ENCODE data around the gene HAUS3. TPM values are rescaled to one million over a fixed set of nuclear protein-coding genes. Genes with fewer than 3 reads are reported as not detected.

The HAUS3 gene
- total and polyA plus RNA-seq, 10 of the 15 experiments (the other 5 are each of a cell fraction or from before 2014, with no cell fraction given) = 4.2 to 23.9 (median 12.3) TPM

GRCh38 chr4:2256781-2257191 lies 14.9 kb upstream of the HAUS3 start:
- POLR2A ChIA-PET = interaction anchor here (1.0 to 1.4 kb wide), 3 partner anchors 15 to 162 kb away, joined by 3 to 9 read pairs (median 3); partner anchors contain the start of genes CFAP99, HAUS3, POLN and ZFYVE28
- FAIRE-seq = no peak
- CTCF ChIA-PET = interaction anchor here (1.1 kb wide), 1 partner anchor 16 kb away, joined by 4 read pairs; no protein-coding TSS in a partner anchor
- TF ChIP-seq IKZF2 (IDR thresholded peaks at IDR 0.05) (peak; percentile 26 to 45; a peak in 2 of 4 replicates), POLR2AphosphoS2 (IDR thresholded peaks at IDR 0.05; ENCODE audit: low read depth, low read length) (no peak), HDAC6 (IDR thresholded peaks at IDR 0.05; ENCODE audit: unreplicated experiment) (no peak), CHD2 (IDR thresholded peaks at IDR 0.05; ENCODE audit: borderline replicate concordance, low read depth, low read length) (peak; percentile 41; the same call in 1 of the 2 replicates), ZNF274 (IDR thresholded peaks at IDR 0.05; ENCODE audit: insufficient read depth, insufficient read length) (no peak), TARDBP (IDR thresholded peaks at IDR 0.05; ENCODE audit: borderline replicate concordance) (no peak), NR2C1 (IDR thresholded peaks at IDR 0.05) (0 out of 2 replicates have a peak, but pooled peaks have one; percentile 3), EP300 (IDR thresholded peaks at IDR 0.05; ENCODE audit: borderline replicate concordance in 1 of 2, control insufficient read depth in 1 of 2, low read depth in 2 of 2, low read length in 2 of 2) (no peak), CBX3 (IDR thresholded peaks at IDR 0.05; ENCODE audit: borderline replicate concordance, low read depth) (no peak), SPI1 (IDR thresholded peaks at IDR 0.05; ENCODE audit: borderline replicate concordance, insufficient read depth, low read depth, low read length) (peak; percentile 38; the same call in 1 of the 2 replicates), ZNF24 (IDR thresholded peaks at IDR 0.05) (no peak), SUPT20H (IDR thresholded peaks at IDR 0.05; ENCODE audit: borderline replicate concordance, control insufficient read depth, low read depth, low read length) (no peak), CUX1 (IDR thresholded peaks at IDR 0.05; ENCODE audit: insufficient replicate concordance, low read depth, low read length) (no peak), MYB (IDR thresholded peaks at IDR 0.05; ENCODE audit: borderline replicate concordance, low read depth, low read length) (no peak), MTA2 (IDR thresholded peaks at IDR 0.05; ENCODE audit: low read depth) (no peak)
- TF ChIP-seq, protein P1, sequence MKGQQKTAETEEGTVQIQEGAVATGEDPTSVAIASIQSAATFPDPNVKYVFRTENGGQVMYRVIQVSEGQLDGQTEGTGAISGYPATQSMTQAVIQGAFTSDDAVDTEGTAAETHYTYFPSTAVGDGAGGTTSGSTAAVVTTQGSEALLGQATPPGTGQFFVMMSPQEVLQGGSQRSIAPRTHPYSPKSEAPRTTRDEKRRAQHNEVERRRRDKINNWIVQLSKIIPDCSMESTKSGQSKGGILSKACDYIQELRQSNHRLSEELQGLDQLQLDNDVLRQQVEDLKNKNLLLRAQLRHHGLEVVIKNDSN (IDR thresholded peaks at IDR 0.05; ENCODE audit: borderline replicate concordance, extremely low read length, insufficient read depth, low read depth, low read length) = no peak
- TF ChIP-seq, protein P2, sequence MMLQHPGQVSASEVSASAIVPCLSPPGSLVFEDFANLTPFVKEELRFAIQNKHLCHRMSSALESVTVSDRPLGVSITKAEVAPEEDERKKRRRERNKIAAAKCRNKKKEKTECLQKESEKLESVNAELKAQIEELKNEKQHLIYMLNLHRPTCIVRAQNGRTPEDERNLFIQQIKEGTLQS (IDR thresholded peaks at IDR 0.05; ENCODE audit: borderline replicate concordance, extremely low read depth, low read depth, low read length) = no peak

More at GRCh38 chr4:2256781-2257191, 14.9 kb upstream of the HAUS3 start:
- H3K36me3 ChIP-seq (ENCODE audit: control insufficient read depth in 2 of 2, insufficient read depth in 2 of 2, low read length in 1 of 2) = peaks cover 0 to 4% of the 10 kb centered on the region in 2 experiments; a peak in 2 of 4 replicates
- ATAC-seq (peak; percentile 72), DNase-seq (ENCODE audit: low read depth, low spot score) (no peak)
- H3K79me2 ChIP-seq (ENCODE audit: control insufficient read depth, insufficient read depth, low read length) = peaks cover 10% of the 10 kb centered on the region
- no peak overlapping the region for H3K4me2 ChIP-seq (ENCODE audit: control insufficient read depth, insufficient read depth)
- SMC1A ChIA-PET (ENCODE audit: uncharacterized antibody, unreplicated experiment) = interaction anchor here (1.7 kb wide), 1 partner anchor 18 kb away, joined by 6 read pairs; no protein-coding TSS in a partner anchor
- H4K20me1 ChIP-seq (ENCODE audit: control insufficient read depth, insufficient read depth) = no peaks in the 10 kb centered on the region; the same call in 1 of the 2 replicates
- H3K9ac ChIP-seq (ENCODE audit: control insufficient read depth, insufficient read depth, low read length) = no peak overlapping the region; the same call in 1 of the 2 replicates
- 27% methylated on average over 12 of the region's 12 CpGs for WGBS (ENCODE audit: insufficient coverage, insufficient replicate concordance, low lambda C conversion rate, missing lambda C conversion rate)
- no peaks in the 10 kb centered on the region for H3K9me3 ChIP-seq (replicated peaks; ENCODE audit: control insufficient read depth, insufficient read depth, low read length)
- no peaks in the 10 kb centered on the region for H3K4me1 ChIP-seq (ENCODE audit: control insufficient read depth, insufficient read depth, low read length)
- RAD21 ChIA-PET (ENCODE audit: unreplicated experiment) = interaction anchor here (1.0 to 1.5 kb wide), 2 partner anchors 16 to 156 kb away, joined by 4 to 5 read pairs; no protein-coding TSS in a partner anchor
- no peak overlapping the region for H3K4me3 ChIP-seq
- H3K27me3 ChIP-seq (replicated peaks in 1 of 2; ENCODE audit: control insufficient read depth in 2 of 2, insufficient read depth in 2 of 2, low read length in 1 of 2) = no peaks in the 10 kb centered on the region
- 0 out of 2 replicates have a peak overlapping the region, but pooled peaks have one; percentile 18 for H3K27ac ChIP-seq (ENCODE audit: control insufficient read depth, insufficient read depth)
- H2AFZ ChIP-seq (ENCODE audit: control insufficient read depth, low read depth, low read length) = no peak overlapping the region
- in situ Hi-C loops (cut with MboI) (no loop called here), intact Hi-C loops (cut with micrococcal nuclease; ENCODE audit: unreplicated experiment) (no loop called here)
- no TSS peak for BruUV-seq (replicated peaks)

Data from GM12878 (cell line).